GM12892 (cell line): ENCODE measurements around the gene GRIP2.

ENCODE experiments used
- DNase-seq: peaks from one replicate; pipeline ENCODE4 v3.0.0; 2011; ENCODE audit not compliant: insufficient read length
- FAIRE-seq: peaks from 2 replicates; lab custom pipeline; 2011; peaks lifted over from hg19 to GRCh38; lab: Jason Lieb, UNC
- POLR2A ChIP-seq: IDR thresholded peaks from 2 replicates; pipeline ENCODE4 v1.6.1; 2011; ENCODE audit warnings: low read depth, low read length, control low read depth
- POLR2AphosphoS5 ChIP-seq: IDR thresholded peaks from 2 replicates; pipeline ENCODE4 v1.6.1; 2011; ENCODE audit warnings: low read depth, low read length, control low read depth
- TAF1 ChIP-seq: IDR thresholded peaks from 2 replicates; pipeline ENCODE4 v1.6.1; 2011; ENCODE audit warnings: low read depth, mild to moderate bottlenecking, control low read depth, low read length, borderline replicate concordance

GRIP2 gene

DNA sequence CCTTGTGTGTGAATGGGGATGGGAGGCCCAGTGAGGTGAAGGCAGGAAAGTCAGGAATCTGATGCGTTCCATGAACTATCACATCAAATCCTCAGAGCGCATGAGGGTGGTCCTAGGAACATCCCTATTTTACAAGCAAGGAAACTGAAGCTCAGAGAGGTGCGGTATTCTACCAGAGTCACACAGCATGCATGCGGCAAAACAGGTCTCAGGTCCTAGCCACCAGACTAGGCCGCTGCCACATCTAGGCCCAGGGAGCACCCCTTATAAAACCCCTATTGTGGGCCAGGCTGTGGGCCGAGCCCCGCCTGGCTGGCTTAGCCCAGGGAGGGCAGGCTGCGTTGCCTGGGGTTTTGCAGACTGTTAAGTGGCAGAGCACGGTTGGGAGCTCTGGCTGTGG is 17.9 kb upstream of the GRIP2 start:
- no peak for FAIRE-seq
- TF ChIP-seq POLR2AphosphoS5 (no peak), POLR2A (no peak), TAF1 (no peak)

GRCh38 chr3:14555835-14556234 is 15.7 kb upstream of the GRIP2 start:
- DNase-seq = no peak
- no peak for FAIRE-seq
- TF ChIP-seq POLR2AphosphoS5 (no peak), TAF1 (no peak), POLR2A (no peak)

More for the DNA sequence above, 17.9 kb upstream of the GRIP2 start:
- no peak for DNase-seq

GRCh38 chr3:14554715-14555114 is 14.6 kb upstream of the GRIP2 start:
- TF ChIP-seq POLR2AphosphoS5 = no peak
- no peak for TF ChIP-seq POLR2A
- TF ChIP-seq TAF1 = no peak
- no peak for FAIRE-seq
- DNase-seq = no peak

DNA sequence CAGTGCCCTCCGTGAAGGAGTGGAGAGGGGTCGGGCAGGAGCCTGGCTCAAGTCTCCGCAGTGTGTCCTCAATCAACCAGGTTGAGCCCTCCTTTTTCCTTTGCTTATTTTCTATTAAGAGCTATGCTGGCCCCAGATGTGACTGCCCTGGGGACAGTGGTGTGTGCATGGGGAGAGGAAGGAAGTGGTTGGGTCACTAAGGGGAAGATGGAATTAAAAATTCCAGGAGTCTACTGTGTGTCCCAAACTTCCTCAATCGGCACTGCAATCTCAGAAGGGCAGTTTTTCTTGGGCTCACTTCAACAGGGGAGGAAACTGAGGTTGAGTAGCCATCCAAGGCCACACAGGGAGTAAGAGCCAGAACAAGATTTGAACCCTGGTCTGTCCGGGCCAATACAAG is 13.7 kb upstream of the GRIP2 start:
- FAIRE-seq (no peak), DNase-seq (no peak)
- TF ChIP-seq POLR2AphosphoS5 = no peak
- TF ChIP-seq TAF1 = no peak

DNA sequence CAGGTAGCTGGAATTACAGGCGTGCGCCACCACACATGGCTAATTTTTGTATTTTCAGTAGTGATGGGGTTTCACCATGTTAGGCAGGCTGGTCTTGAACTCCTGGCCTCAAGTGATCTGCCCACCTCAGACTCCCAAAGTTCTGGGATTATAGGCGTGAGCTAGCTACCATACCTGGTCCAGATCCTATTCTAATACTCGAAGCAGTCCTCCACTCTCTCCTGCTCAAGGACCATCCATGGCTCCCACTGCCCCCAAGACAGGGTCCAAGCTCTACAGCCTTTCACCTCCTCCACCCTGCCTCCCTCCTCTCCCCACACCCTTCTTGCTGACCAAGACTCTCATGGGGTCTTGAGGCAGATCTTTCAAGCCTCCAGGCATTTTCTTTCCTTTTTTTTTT is 12.6 kb upstream of the GRIP2 start:
- no peak for TF ChIP-seq TAF1
- TF ChIP-seq POLR2A = no peak
- TF ChIP-seq POLR2AphosphoS5 = no peak
- DNase-seq = no peak

DNA sequence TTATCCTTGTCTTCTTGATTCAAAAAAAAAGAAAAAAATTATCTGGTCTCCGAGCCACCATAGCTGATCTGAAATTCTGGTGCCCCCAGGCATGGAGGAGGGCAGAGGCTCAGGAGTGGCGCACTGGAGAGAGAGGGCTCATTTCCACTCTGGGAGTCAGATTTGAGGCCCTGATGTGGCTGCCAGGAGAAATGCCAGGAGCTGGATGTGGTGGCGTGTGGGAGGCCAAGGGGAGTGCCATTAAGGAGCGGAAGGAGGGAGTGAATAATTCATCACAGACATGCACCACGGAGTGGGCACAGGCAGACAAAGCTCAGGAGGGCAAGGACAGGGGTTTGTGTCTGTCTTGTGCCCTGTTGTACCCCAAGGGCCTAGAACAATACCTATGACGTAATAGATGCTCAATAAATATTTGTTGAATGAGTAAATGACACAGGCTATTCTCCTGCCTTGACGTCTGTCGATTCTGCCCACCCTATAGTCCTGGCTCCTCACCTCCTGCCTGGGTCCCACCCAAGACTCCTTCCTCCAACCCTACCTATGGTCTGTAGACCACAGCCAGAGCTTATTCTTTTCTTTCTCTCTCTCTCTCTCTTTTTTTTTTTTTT is 12.0 kb upstream of the GRIP2 start:
- FAIRE-seq (no peak), DNase-seq (no peak)

More for the DNA sequence above, 12.6 kb upstream of the GRIP2 start:
- FAIRE-seq = no peak

DNA sequence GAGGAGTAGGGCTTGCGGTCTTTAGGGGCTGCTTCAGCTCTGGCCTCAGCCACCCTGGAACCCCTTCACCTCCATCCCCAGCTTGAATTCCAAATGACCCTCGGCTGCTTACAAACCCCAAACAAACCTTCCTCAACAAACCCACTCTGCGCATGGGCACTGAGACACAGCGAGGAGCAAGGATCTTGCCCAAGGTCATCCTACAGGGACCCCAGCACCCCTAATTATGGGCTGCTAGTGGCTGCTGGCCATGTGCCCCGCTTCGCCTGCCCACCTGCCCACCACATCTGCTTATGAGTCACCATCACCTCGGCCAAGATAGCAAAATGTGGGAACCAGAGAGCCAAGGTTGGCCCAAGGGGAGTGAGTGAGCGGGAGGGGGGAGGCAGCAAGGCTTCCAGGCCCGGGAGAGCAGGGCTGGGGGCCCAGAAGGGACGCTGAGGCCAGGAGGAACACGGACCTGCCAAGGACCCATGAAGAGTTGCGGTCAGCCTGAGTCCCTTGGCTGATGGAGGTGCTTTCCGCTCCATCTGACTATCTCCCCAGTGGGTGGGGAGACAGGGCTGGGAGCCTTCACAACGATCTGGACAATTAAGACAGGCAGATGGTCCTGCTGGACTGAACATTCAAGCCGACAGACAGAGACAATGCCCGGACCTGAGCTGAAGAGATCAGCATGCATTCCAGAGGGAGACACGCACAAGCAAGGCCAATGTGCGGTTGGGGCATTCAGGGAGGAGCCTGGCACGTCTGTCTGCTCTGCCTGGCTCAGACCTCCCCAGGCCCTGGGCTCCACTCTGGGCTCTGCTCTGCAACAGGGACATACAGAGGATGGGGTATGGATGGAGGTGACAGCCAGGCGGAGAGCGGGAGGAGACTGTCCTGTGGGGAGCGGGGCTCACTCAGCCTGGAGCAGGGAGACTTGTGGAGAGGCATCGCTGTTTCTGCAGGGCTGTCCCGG is 10.8 kb upstream of the GRIP2 start:
- TF ChIP-seq POLR2AphosphoS5 = no peak
- no peak for TF ChIP-seq POLR2A
- TF ChIP-seq TAF1 = no peak
- DNase-seq = no peak
- FAIRE-seq = no peak

More for the DNA sequence above, 12.0 kb upstream of the GRIP2 start:
- TF ChIP-seq TAF1 (no peak), POLR2AphosphoS5 (no peak), POLR2A (no peak)

- TF ChIP-seq TAF1 = no peak
- TF ChIP-seq POLR2AphosphoS5 = no peak
- TF ChIP-seq POLR2A = no peak
- FAIRE-seq = no peak
These were observed 10.0 kb upstream of the GRIP2 start for GRCh38 chr3:14550181-14550580.

GRCh38 chr3:14549256-14549919 is 9.2 kb upstream of the GRIP2 start:
- no peak for TF ChIP-seq TAF1
- no peak for TF ChIP-seq POLR2A
- no peak for TF ChIP-seq POLR2AphosphoS5
- DNase-seq (no peak), FAIRE-seq (no peak)

More at GRCh38 chr3:14550181-14550580, 10.0 kb upstream of the GRIP2 start:
- DNase-seq = no peak

GRCh38 chr3:14548321-14548729 is 8.2 kb upstream of the GRIP2 start:
- peak; percentile 50 for DNase-seq
- peak; percentile 62 for FAIRE-seq
- TF ChIP-seq POLR2A = no peak
- no peak for TF ChIP-seq TAF1
- TF ChIP-seq POLR2AphosphoS5 = no peak

- no peak for FAIRE-seq
- DNase-seq = no peak
- TF ChIP-seq POLR2AphosphoS5 = no peak
- TF ChIP-seq POLR2A = no peak
- TF ChIP-seq TAF1 = no peak
These were observed 7.6 kb upstream of the GRIP2 start for GRCh38 chr3:14547693-14548092.

- TF ChIP-seq POLR2AphosphoS5 = no peak
- no peak for TF ChIP-seq TAF1
- no peak for TF ChIP-seq POLR2A
- DNase-seq (no peak), FAIRE-seq (no peak)
These were observed 5.9 kb upstream of the GRIP2 start for GRCh38 chr3:14546041-14546440.
